Osteoblast (primary cell): ENCODE results near the gene ACSBG1. TPM values are rescaled to one million over a fixed set of nuclear protein-coding genes. Genes with fewer than 3 reads are reported as not detected.
A peak's percentile ranks its signal among the peaks of the same experiment; 100 is the strongest.

Experiments
- DNase-seq: peaks from one replicate; pipeline ENCODE4 v3.0.0; 2011; ENCODE audit warnings: low spot score, mixed read lengths; ENCODE audit not compliant: insufficient read length; ENCODE audit errors: missing footprints
- H2AFZ ChIP-seq: 2 replicates; pipeline ENCODE4 v1.6.0; 2011; ENCODE audit warnings: mild to moderate bottlenecking, low read length
- H3K27ac ChIP-seq: 2 replicates; pipeline ENCODE4 v1.5.1; 2011; ENCODE audit warnings: mild to moderate bottlenecking, low read depth, low read length, moderate library complexity
- H3K27me3 ChIP-seq: 2 replicates; pipeline ENCODE4 v1.6.0; 2012; ENCODE audit warnings: mild to moderate bottlenecking, control low read depth, inconsistent platforms, low read length, moderate library complexity; ENCODE audit not compliant: insufficient read depth
- H3K36me3 ChIP-seq: 2 replicates; pipeline ENCODE4 v1.5.1; 2011; ENCODE audit warnings: mild to moderate bottlenecking, low read length, control low read depth, moderate library complexity; ENCODE audit not compliant: insufficient read depth
- H3K4me1 ChIP-seq: 2 replicates; pipeline ENCODE4 v1.5.1; 2011; ENCODE audit warnings: mild to moderate bottlenecking, low read length, control low read depth, moderate library complexity; ENCODE audit not compliant: insufficient read depth
- H3K4me2 ChIP-seq: 2 replicates; pipeline ENCODE4 v1.6.0; 2011; ENCODE audit warnings: mild to moderate bottlenecking, low read length; ENCODE audit not compliant: insufficient read depth
- H3K4me3 ChIP-seq: fragments of 200-600 bp; sonication (generic); 3 replicates; pipeline ENCODE4 v1.5.1; 2012; ENCODE audit warnings: mild to moderate bottlenecking, low read length, inconsistent platforms; ENCODE audit not compliant: insufficient read depth
- H3K79me2 ChIP-seq: 2 replicates; pipeline ENCODE4 v1.6.0; 2012; ENCODE audit warnings: mild to moderate bottlenecking, low read length, control low read depth, inconsistent platforms; ENCODE audit not compliant: insufficient read depth
- H3K9me3 ChIP-seq: 2 replicates; pipeline ENCODE4 v1.5.1; 2011; ENCODE audit warnings: low read depth, low read length, control low read depth
- H4K20me1 ChIP-seq: 2 replicates; pipeline ENCODE4 v1.6.0; 2012; ENCODE audit warnings: mild to moderate bottlenecking, low read length, control low read depth; ENCODE audit not compliant: insufficient read depth
- CTCF ChIP-seq: IDR thresholded peaks from 2 replicates; pipeline ENCODE4 v1.5.1; 2011; ENCODE audit warnings: mild to moderate bottlenecking, low read depth, low read length, moderate library complexity; ENCODE audit errors: extremely low read depth
- total RNA-seq: library from RNA; depleted of rRNA; stranded (reverse); fragments of >200 nt; gene quantifications from 2 replicates; pipeline ENCODE4 v1.2.3, GENCODE V29; 2012

The ACSBG1 gene
- total RNA-seq, 1 donor: under 0.01 TPM

GRCh38 chr15:78205337-78205736 is 29.0 kb downstream of the ACSBG1 start:
- Histone ChIP-seq H3K36me3 (no peaks in the 10 kb centered on the region), H3K27ac (no peak overlapping the region), H3K27me3 (peaks cover 14% of the 10 kb centered on the region)

GRCh38 chr15:78204351-78205309 is 29.7 kb downstream of the ACSBG1 start:
- H3K27me3 ChIP-seq: peaks cover 14% of the 10 kb centered on the region
- no peaks in the 10 kb centered on the region for H3K79me2 ChIP-seq
- TF ChIP-seq CTCF: no peak
- DNase-seq: no peak
- H3K4me3 ChIP-seq: no peak overlapping the region
- H4K20me1 ChIP-seq: no peaks in the 10 kb centered on the region
- no peaks in the 10 kb centered on the region for H3K36me3 ChIP-seq
- H3K4me1 ChIP-seq: peaks cover 11% of the 10 kb centered on the region
- H3K27ac ChIP-seq: no peak overlapping the region
- no peak overlapping the region for H2AFZ ChIP-seq
- no peaks in the 10 kb centered on the region for H3K9me3 ChIP-seq
- H3K4me2 ChIP-seq: no peak overlapping the region

More at GRCh38 chr15:78205337-78205736, 29.0 kb downstream of the ACSBG1 start:
- Histone ChIP-seq H3K79me2 (no peaks in the 10 kb centered on the region), H3K4me1 (peaks cover 11% of the 10 kb centered on the region), H3K4me3 (no peak overlapping the region), H4K20me1 (no peaks in the 10 kb centered on the region), H3K4me2 (no peak overlapping the region), H2AFZ (no peak overlapping the region), H3K9me3 (no peaks in the 10 kb centered on the region)
- no peak for TF ChIP-seq CTCF
- no peak for DNase-seq

- H3K4me1 ChIP-seq: peaks cover 11% of the 10 kb centered on the region
- no peaks in the 10 kb centered on the region for H4K20me1 ChIP-seq
- no peak overlapping the region for H3K4me3 ChIP-seq
- H2AFZ ChIP-seq: no peak overlapping the region
- no peak overlapping the region for H3K27ac ChIP-seq
- TF ChIP-seq CTCF: no peak
- H3K4me2 ChIP-seq: no peak overlapping the region
- peaks cover 14% of the 10 kb centered on the region for H3K27me3 ChIP-seq
- peak; percentile 66 for DNase-seq
- H3K9me3 ChIP-seq: no peaks in the 10 kb centered on the region
- H3K79me2 ChIP-seq: no peaks in the 10 kb centered on the region
- H3K36me3 ChIP-seq: no peaks in the 10 kb centered on the region
Observed at GRCh38 chr15:78203346-78204225, 30.8 kb downstream of the ACSBG1 start.
